SK-N-SH (cell line): ENCODE measurements around the gene TPST2. TPM values are rescaled to one million over a fixed set of nuclear protein-coding genes. Genes with fewer than 3 reads are reported as not detected.

Experiments
- CTCF ChIA-PET: fragments of 300-600, 350-600 bp; formaldehyde crosslinking; extraction: SDS; loops from one replicate; lab custom pipeline; 2021; lab: Yijun Ruan, JAX
- POLR2A ChIA-PET: fragments of 350-600 bp; sonication (Branson Sonifier 250); formaldehyde crosslinking; extraction: SDS; loops from one replicate; lab custom pipeline; 2020; ENCODE audit warnings: antibody characterized with exemption, inconsistent platforms; lab: Yijun Ruan, JAX
- DNase-seq: peaks from one replicate; pipeline ENCODE4 v3.0.0; 2012
- H2AFZ ChIP-seq: fragments of 200-600 bp; sonication (generic); 2 replicates; pipeline ENCODE4 v1.8.1; 2016; ENCODE audit warnings: antibody characterized with exemption, mild to moderate bottlenecking, low read depth
- H3F3A ChIP-seq: fragments of 200-600 bp; sonication (generic); replicated peaks from 2 replicates; pipeline ENCODE3; 2016; ENCODE audit warnings: antibody characterized with exemption, mild to moderate bottlenecking; ENCODE audit not compliant: insufficient read depth
- H3K27ac ChIP-seq, 2 experiments: fragments of 200-500 bp in 1 of 2; fragments of 200-600 bp in 1 of 2; sonication (Bioruptor generic) in 1 of 2; sonication (generic), shearing (Covaris generic) in 1 of 2; 2 replicates each; pipeline versions ENCODE4 v1.5.1 to v1.6.1; 2014 to 2016; ENCODE audit warnings: low read depth in 2 of 2, inconsistent platforms in 1 of 2, low read length in 1 of 2, mild to moderate bottlenecking in 1 of 2, mixed read lengths in 1 of 2
- H3K27me3 ChIP-seq: fragments of 200-600 bp; sonication (generic), shearing (Covaris generic); 2 replicates; pipeline ENCODE4 v1.6.1; 2016; ENCODE audit warnings: mixed run types; ENCODE audit not compliant: insufficient read depth
- H3K36me3 ChIP-seq, 2 experiments: fragments of 200-500 bp in 1 of 2; fragments of 200-600 bp in 1 of 2; sonication (Bioruptor generic) in 1 of 2; sonication (generic) in 1 of 2; replicated peaks in 1 of 2; 2 replicates each; pipeline versions ENCODE3 to v1.5.1; 2014 to 2016; ENCODE audit warnings: low read length in 1 of 2, mild to moderate bottlenecking in 1 of 2; ENCODE audit not compliant: insufficient read depth in 2 of 2, control insufficient read depth in 1 of 2
- H3K4me1 ChIP-seq, 2 experiments: fragments of 200-500 bp in 1 of 2; fragments of 200-600 bp in 1 of 2; sonication (Bioruptor generic) in 1 of 2; sonication (generic), shearing (Covaris generic) in 1 of 2; 2 replicates each; pipeline versions ENCODE4 v1.5.1 to v1.6.1; 2014 to 2016; ENCODE audit warnings: low read depth in 1 of 2, low read length in 1 of 2, mixed run types in 1 of 2; ENCODE audit not compliant: insufficient read depth in 2 of 2, control insufficient read depth in 1 of 2
- H3K4me2 ChIP-seq: fragments of 200-600 bp; sonication (generic), shearing (Covaris generic); 2 replicates; pipeline ENCODE4 v1.6.1; 2017; ENCODE audit warnings: mixed run types
- H3K4me3 ChIP-seq, 2 experiments: fragments of 200-500 bp in 1 of 2; fragments of 200-600 bp in 1 of 2; sonication (Bioruptor generic) in 1 of 2; sonication (generic), shearing (Covaris generic) in 1 of 2; 2 replicates each; pipeline versions ENCODE4 v1.5.1 to v1.8.1; 2014 to 2016; ENCODE audit warnings: low read depth in 2 of 2, inconsistent platforms in 1 of 2, low read length in 1 of 2, mild to moderate bottlenecking in 1 of 2, mixed read lengths in 1 of 2, moderate library complexity in 1 of 2
- H3K79me2 ChIP-seq: fragments of 200-600 bp; sonication (generic); 2 replicates; pipeline ENCODE4 v1.8.1; 2017; ENCODE audit warnings: mild to moderate bottlenecking; ENCODE audit not compliant: insufficient read depth
- H3K9ac ChIP-seq: fragments of 200-600 bp; sonication (generic); 2 replicates; pipeline ENCODE4 v1.6.1; 2017; ENCODE audit warnings: mixed run types
- H3K9me2 ChIP-seq: fragments of 200-600 bp; sonication (generic); 2 replicates; pipeline ENCODE4 v1.6.1; 2017; ENCODE audit warnings: mixed run types
- H3K9me3 ChIP-seq: fragments of 200-600 bp; sonication (generic); 2 replicates; pipeline ENCODE4 v1.6.1; 2017; ENCODE audit warnings: mixed run types, mild to moderate bottlenecking, moderate library complexity
- H4K20me1 ChIP-seq: fragments of 200-600 bp; sonication (generic); 2 replicates; pipeline ENCODE4 v1.6.1; 2017; ENCODE audit warnings: mild to moderate bottlenecking, mixed run types; ENCODE audit not compliant: insufficient read depth
- JUND ChIP-seq: IDR thresholded peaks from 2 replicates; pipeline ENCODE4 v1.4.0; 2012
- TAF1 ChIP-seq: IDR thresholded peaks from 2 replicates; pipeline ENCODE4 v1.6.1; 2012; ENCODE audit warnings: low read depth, mild to moderate bottlenecking, low read length, moderate library complexity, borderline replicate concordance
- WGBS: methylation state at CpG from one replicate; pipeline ENCODE4 v1.1.6; 2017; ENCODE audit warnings: low lambda C conversion rate; 5-methylcytosine and 5-hydroxymethylcytosine counted together
- polyA plus RNA-seq, 3 experiments: library from polyadenylated mRNA; depleted of rRNA; stranded (reverse); fragments of >200 nt; gene quantifications; 2 replicates each; pipeline ENCODE4 v1.2.3, GENCODE V29; 2012
- TF ChIP-seq, protein P1 (sequence below): IDR thresholded peaks from 2 replicates; pipeline ENCODE4 v1.4.0; 2012; ENCODE audit warnings: low read depth
- TF ChIP-seq, protein P2 (sequence below): IDR thresholded peaks from 2 replicates; pipeline ENCODE4 v1.6.1; 2012; ENCODE audit warnings: mild to moderate bottlenecking, low read depth, low read length, moderate library complexity

The TPST2 gene
- polyA plus RNA-seq, 1 of the 3 experiments (the other 2 are of a cell fraction) = 58.4 TPM

DNA sequence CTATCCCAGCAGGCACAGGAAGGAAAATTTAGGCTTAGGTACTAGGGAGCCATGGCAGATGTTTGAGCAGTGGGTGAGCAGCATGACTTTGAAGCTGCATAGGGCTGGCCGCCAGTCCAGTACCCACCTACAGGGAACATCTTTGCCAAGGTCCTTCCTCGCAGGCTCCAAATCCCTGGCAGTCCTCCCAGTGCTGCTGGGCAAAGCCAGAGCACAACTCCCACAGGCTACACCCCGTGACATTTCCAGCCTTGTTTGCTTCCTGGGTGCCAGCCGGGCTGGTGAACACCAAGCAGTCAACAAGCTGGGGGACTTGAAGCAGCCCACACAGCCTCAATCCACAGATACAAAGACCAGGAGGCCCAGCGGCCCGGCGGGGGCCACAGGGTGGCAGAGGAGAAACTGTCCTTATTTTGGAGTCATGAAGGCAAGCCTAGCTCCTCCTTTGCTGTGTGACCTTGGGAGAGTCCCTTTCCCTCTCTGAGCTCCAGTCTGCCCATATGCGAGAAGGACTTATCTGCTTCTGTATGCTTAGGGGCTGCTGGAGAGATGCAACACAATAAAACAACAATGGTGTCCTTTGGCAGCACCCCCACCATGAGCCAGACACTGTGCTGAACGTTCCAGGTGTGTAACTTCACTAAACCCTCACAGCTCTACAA lies 28.0 kb downstream of the TPST2 start:
- ChIA-PET CTCF (no interaction called here), POLR2A (no interaction called here)
- Histone ChIP-seq H3K27me3 (no peaks in the 10 kb centered on the region), H3K4me1 (no peaks in the 10 kb centered on the region; a peak in 1 of 4 replicates), H3K9ac (no peak overlapping the region), H2AFZ (no peak overlapping the region), H3K4me3 (no peak overlapping the region), H3K9me2 (no peaks in the 10 kb centered on the region), H3F3A (no peaks in the 10 kb centered on the region), H3K4me2 (no peak overlapping the region), H3K27ac (no peak overlapping the region), H4K20me1 (no peaks in the 10 kb centered on the region), H3K36me3 (no peaks in the 10 kb centered on the region), H3K9me3 (no peaks in the 10 kb centered on the region), H3K79me2 (peaks cover 28% of the 10 kb centered on the region; the same call in 1 of the 2 replicates)
- WGBS = 63% methylated on average over 2 of the region's 9 CpGs
- no peak for DNase-seq
- TF ChIP-seq, protein P1, sequence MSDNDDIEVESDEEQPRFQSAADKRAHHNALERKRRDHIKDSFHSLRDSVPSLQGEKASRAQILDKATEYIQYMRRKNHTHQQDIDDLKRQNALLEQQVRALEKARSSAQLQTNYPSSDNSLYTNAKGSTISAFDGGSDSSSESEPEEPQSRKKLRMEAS = no peak
- TF ChIP-seq, protein P2, sequence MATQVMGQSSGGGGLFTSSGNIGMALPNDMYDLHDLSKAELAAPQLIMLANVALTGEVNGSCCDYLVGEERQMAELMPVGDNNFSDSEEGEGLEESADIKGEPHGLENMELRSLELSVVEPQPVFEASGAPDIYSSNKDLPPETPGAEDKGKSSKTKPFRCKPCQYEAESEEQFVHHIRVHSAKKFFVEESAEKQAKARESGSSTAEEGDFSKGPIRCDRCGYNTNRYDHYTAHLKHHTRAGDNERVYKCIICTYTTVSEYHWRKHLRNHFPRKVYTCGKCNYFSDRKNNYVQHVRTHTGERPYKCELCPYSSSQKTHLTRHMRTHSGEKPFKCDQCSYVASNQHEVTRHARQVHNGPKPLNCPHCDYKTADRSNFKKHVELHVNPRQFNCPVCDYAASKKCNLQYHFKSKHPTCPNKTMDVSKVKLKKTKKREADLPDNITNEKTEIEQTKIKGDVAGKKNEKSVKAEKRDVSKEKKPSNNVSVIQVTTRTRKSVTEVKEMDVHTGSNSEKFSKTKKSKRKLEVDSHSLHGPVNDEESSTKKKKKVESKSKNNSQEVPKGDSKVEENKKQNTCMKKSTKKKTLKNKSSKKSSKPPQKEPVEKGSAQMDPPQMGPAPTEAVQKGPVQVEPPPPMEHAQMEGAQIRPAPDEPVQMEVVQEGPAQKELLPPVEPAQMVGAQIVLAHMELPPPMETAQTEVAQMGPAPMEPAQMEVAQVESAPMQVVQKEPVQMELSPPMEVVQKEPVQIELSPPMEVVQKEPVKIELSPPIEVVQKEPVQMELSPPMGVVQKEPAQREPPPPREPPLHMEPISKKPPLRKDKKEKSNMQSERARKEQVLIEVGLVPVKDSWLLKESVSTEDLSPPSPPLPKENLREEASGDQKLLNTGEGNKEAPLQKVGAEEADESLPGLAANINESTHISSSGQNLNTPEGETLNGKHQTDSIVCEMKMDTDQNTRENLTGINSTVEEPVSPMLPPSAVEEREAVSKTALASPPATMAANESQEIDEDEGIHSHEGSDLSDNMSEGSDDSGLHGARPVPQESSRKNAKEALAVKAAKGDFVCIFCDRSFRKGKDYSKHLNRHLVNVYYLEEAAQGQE = no peak
- no peak for TF ChIP-seq JUND

DNA sequence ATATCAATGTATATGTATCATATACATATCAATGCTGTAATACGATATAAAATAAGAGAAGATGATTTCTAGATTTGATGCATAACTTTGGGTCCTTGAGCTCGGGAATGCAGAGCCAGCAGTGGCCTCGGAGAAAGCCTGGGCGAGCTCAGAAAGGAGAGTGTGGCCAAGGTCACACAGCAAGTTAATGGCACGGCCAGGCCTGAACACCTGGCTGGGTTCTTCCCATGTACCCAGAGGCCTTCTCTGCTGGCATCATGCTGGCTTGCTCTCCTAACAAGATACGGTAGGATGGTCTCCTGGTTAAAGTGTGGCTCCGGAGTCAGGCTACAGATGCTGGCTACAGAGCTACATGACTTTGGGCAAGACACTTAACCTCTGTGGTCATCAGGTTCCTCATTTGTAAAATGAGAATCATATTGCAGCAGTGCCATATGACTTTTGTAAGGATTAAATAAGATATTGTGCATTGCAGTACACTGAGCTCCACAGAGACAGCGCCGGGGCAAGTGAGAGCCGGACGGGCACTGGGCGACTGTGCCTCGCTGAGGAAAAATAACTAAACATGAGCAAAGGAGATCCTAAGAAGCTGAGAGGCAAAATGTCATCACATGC lies 29.9 kb downstream of the TPST2 start:
- no peak for TF ChIP-seq TAF1
- TF ChIP-seq, all 33 proteins: peak for 0
- Histone ChIP-seq H2AFZ (no peak overlapping the region), H3K27ac (no peak overlapping the region), H3K4me3 (no peak overlapping the region), H3K27me3 (no peaks in the 10 kb centered on the region), H3K36me3 (no peaks in the 10 kb centered on the region), H3K9ac (no peak overlapping the region), H3K9me3 (no peaks in the 10 kb centered on the region), H3K9me2 (no peaks in the 10 kb centered on the region), H4K20me1 (no peaks in the 10 kb centered on the region), H3K79me2 (peaks cover 32% of the 10 kb centered on the region; the same call in 1 of the 2 replicates), H3F3A (no peaks in the 10 kb centered on the region), H3K4me2 (no peak overlapping the region), H3K4me1 (no peaks in the 10 kb centered on the region; a peak in 1 of 4 replicates)
- DNase-seq = no peak
- ChIA-PET CTCF (interaction anchor here (1.0 to 1.1 kb wide), 2 partner anchors 25 to 99 kb away, joined by 3 read pairs; no protein-coding TSS in a partner anchor), POLR2A (no interaction called here)
- 94% methylated on average over 12 of the region's 13 CpGs for WGBS
